HG03565 (cell line): ENCODE measurements around the gene CACNA1S.

Experiments
- ATAC-seq: cut with Tn5 transposase; IDR thresholded peaks from one replicate; pipeline ENCODE4 v1.9.1; 2021; ENCODE audit warnings: mild to moderate bottlenecking, moderate library complexity; ENCODE audit not compliant: unreplicated experiment

The CACNA1S gene

DNA sequence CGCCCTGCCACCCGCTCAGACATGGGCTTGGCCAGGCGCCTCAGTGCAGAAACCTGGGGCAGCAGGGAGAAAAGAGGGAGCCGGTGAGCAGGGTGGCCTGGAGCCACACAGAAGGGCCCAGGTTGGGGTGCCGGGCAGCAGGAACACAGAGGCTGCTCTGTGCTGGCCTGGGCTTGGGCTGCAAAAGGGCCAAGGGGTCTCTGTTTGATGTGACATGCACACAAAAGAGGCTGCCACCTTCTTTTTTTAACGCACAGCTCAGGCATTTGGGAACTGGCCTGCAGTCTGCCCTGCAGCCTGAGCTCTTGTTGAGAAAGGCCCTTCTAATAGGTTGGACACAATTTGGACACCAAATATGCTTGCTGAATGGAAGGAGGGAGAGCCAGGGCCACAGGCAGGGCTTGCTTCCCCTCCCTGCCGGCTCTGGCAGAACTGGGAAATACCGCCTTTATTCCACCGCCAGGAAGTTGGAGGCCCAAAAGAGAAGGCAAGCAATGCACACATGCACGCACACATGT lies 121.1 kb downstream of the CACNA1S start:
- ATAC-seq: no peak

GRCh38 chr1:200990114-200990513 lies 122.1 kb downstream of the CACNA1S start:
- ATAC-seq: no peak
